T-helper 1 cell (primary cell): ENCODE measurements around the gene TECPR1.

Source experiments
- DNase-seq, 5 donors: peaks; one replicate each; pipeline ENCODE4 v3.0.0-alpha.2; 2012 to 2020

The TECPR1 gene

GRCh38 chr7:98284335-98285036 is 32.5 kb upstream of the TECPR1 start:
- DNase-seq: no peak

- no peak for DNase-seq
These were observed 31.8 kb upstream of the TECPR1 start for GRCh38 chr7:98283887-98284222.

GRCh38 chr7:98283127-98283886 is 31.3 kb upstream of the TECPR1 start:
- DNase-seq: no peak

- DNase-seq: no peak
These were observed 30.7 kb upstream of the TECPR1 start for GRCh38 chr7:98282703-98283102.

- peak in 3 of 5 donors; percentile 11 to 47 (median 38) for DNase-seq
These were observed 29.9 kb upstream of the TECPR1 start for GRCh38 chr7:98281757-98282606.

- DNase-seq: peak; percentile 88 to 93 (median 90)
These were observed 29.0 kb upstream of the TECPR1 start, which contains the start of gene BRI3 for GRCh38 chr7:98280791-98281756. Gene BRI3 (plus strand): TSS chr7:98281686. CDS start chr7:98281796, 110 bp downstream.

GRCh38 chr7:98280296-98280695 is 28.3 kb upstream of the TECPR1 start:
- no peak for DNase-seq

- DNase-seq: no peak
These were observed 26.9 kb upstream of the TECPR1 start for GRCh38 chr7:98278936-98279335.

GRCh38 chr7:98278408-98278807 is 26.4 kb upstream of the TECPR1 start:
- no peak for DNase-seq

- DNase-seq: no peak
These were observed 24.3 kb upstream of the TECPR1 start for GRCh38 chr7:98276241-98276761.

- DNase-seq: no peak
These were observed 15.3 kb upstream of the TECPR1 start for GRCh38 chr7:98267303-98267702.

- no peak for DNase-seq
These were observed 14.8 kb upstream of the TECPR1 start for GRCh38 chr7:98266840-98267239.

- no peak for DNase-seq
These were observed 13.8 kb upstream of the TECPR1 start for GRCh38 chr7:98265841-98266271.

GRCh38 chr7:98257701-98258100 is 5.7 kb upstream of the TECPR1 start:
- no peak for DNase-seq

GRCh38 chr7:98256431-98256830 is 4.4 kb upstream of the TECPR1 start:
- no peak for DNase-seq

- peak in 1 of 5 donors; percentile 82 for DNase-seq
These were observed 3.0 kb upstream of the TECPR1 start for GRCh38 chr7:98254951-98255610.

- DNase-seq: no peak
These were observed 2.5 kb upstream of the TECPR1 start for GRCh38 chr7:98254516-98254915.

GRCh38 chr7:98252425-98253054 is 508 bp upstream of the TECPR1 start:
- no peak for DNase-seq

GRCh38 chr7:98251231-98251600 is 816 bp downstream of the TECPR1 start:
- DNase-seq: peak in 3 of 5 donors; percentile 21 to 74 (median 43)

GRCh38 chr7:98250789-98251188 is 1.2 kb downstream of the TECPR1 start:
- DNase-seq: peak in 2 of 5 donors; percentile 39 to 77

GRCh38 chr7:98249106-98249505 is 2.9 kb downstream of the TECPR1 start:
- peak in 1 of 5 donors; percentile 8 for DNase-seq
